Lower leg skin (tissue), 4 donors: ENCODE data around the gene NKX2-3. TPM values are rescaled to one million over a fixed set of nuclear protein-coding genes. Genes with fewer than 3 reads are reported as not detected.

ENCODE experiments used
- DNase-seq, 2 donors: peaks; one replicate each; pipeline ENCODE4 v3.0.0-alpha.2; 2019; ENCODE audit warnings: low spot score in 2 of 2
- H3K4me3 ChIP-seq: fragments of 200-600 bp; sonication (generic); 2 replicates; pipeline ENCODE4 v1.5.1; 2017; ENCODE audit warnings: mild to moderate bottlenecking, low read depth; ENCODE audit not compliant: poor library complexity, severe bottlenecking
- CTCF ChIP-seq, 3 donors: fragments of 450-650 bp; IDR thresholded peaks; one replicate each; pipeline ENCODE4 v1.5.1; 2016; ENCODE audit warnings: antibody characterized with exemption in 3 of 3, mild to moderate bottlenecking in 3 of 3, moderate library complexity in 2 of 3
- POLR2A ChIP-seq, 2 donors: fragments of 450-650 bp; IDR thresholded peaks; one replicate each; pipeline ENCODE4 v1.6.1; 2016 to 2017; ENCODE audit warnings: antibody characterized with exemption in 2 of 2, mild to moderate bottlenecking in 1 of 2, moderate library complexity in 1 of 2
- WGBS, 2 donors: methylation state at CpG; one replicate each; pipeline ENCODE4 v1.1.5; 2018; 5-methylcytosine and 5-hydroxymethylcytosine counted together
- intact Hi-C: fragments of 100-400 bp; cut with DNase I; formaldehyde crosslinking; loops from one replicate; pipeline ENCODE4 v1.15.0; 2023; ENCODE audit warnings: low total_unique reads
- total RNA-seq, 4 donors: library from RNA; depleted of rRNA; stranded (reverse); fragments of >200 nt; gene quantifications; one replicate each; pipeline ENCODE4 v1.1.0, GENCODE V29; 2016

The NKX2-3 gene
- total RNA-seq, 4 donors from 2014 or later = not detected

GRCh38 chr10:99520847-99521764, 11.6 kb upstream of the NKX2-3 start:
- DNase-seq = no peak
- no peak for TF ChIP-seq POLR2A (IDR thresholded peaks at IDR 0.05)
- H3K4me3 ChIP-seq = no peak overlapping the region
- 27 to 35% methylated on average over 17 to 46 of the region's 46 CpGs for WGBS, 2 donors
- intact Hi-C loops = no loop called here

- no peak for DNase-seq
- no peak for TF ChIP-seq POLR2A (IDR thresholded peaks at IDR 0.05)
- TF ChIP-seq CTCF (IDR thresholded peaks at IDR 0.05) = no peak
- WGBS, 2 donors = 22 to 25% methylated on average over 36 to 48 of the region's 51 CpGs
- no peak overlapping the region for H3K4me3 ChIP-seq
- intact Hi-C loops = no loop called here
Observed at GRCh38 chr10:99521765-99522469, 10.8 kb upstream of the NKX2-3 start.

- TF ChIP-seq CTCF (IDR thresholded peaks at IDR 0.05) = no peak
- TF ChIP-seq POLR2A (IDR thresholded peaks at IDR 0.05) = no peak
- intact Hi-C loops = no loop called here
- WGBS, 2 donors = 12 to 13% methylated on average over 31 of the region's 35 CpGs
- H3K4me3 ChIP-seq = no peak overlapping the region
- DNase-seq = no peak
Observed at GRCh38 chr10:99522470-99523250, 10.1 kb upstream of the NKX2-3 start.

- 2 to 6% methylated on average over 24 of the region's 25 CpGs for WGBS, 2 donors
- TF ChIP-seq POLR2A (IDR thresholded peaks at IDR 0.05) (no peak), CTCF (IDR thresholded peaks at IDR 0.05) (no peak)
- no peak for DNase-seq
- H3K4me3 ChIP-seq = no peak overlapping the region
- intact Hi-C loops = no loop called here
Observed at GRCh38 chr10:99523251-99523773, 9.4 kb upstream of the NKX2-3 start.

GRCh38 chr10:99524050-99524666, 8.6 kb upstream of the NKX2-3 start:
- no peak for TF ChIP-seq POLR2A (IDR thresholded peaks at IDR 0.05)
- TF ChIP-seq CTCF (IDR thresholded peaks at IDR 0.05) = no peak
- intact Hi-C loops = no loop called here

More at GRCh38 chr10:99524050-99524666, 8.6 kb upstream of the NKX2-3 start:
- no peak for DNase-seq
- no peak overlapping the region for H3K4me3 ChIP-seq
- WGBS, 2 donors = 24 to 28% methylated on average over 9 to 10 of the region's 10 CpGs
